ENCODE results near the gene ADAMTS13. TPM values are rescaled to one million over a fixed set of nuclear protein-coding genes. Genes with fewer than 3 reads are reported as not detected.

The ADAMTS13 gene
- total and polyA plus RNA-seq, 10 donors, result 1.1 to 4.8 (median 2.7) TPM

- Histone ChIP-seq H3K4me3 (no peak overlapping the region), H3K4me1 (peaks cover 10 to 30% (median 16%) of the 10 kb centered on the region in 6 donors), H3K9me3 (no peaks in the 10 kb centered on the region), H3K27ac (no peak overlapping the region), H3K36me3 (no peaks in the 10 kb centered on the region), H3K27me3 (replicated peaks in 1 of 7) (no peaks in the 10 kb centered on the region)
- TF ChIP-seq POLR2AphosphoS5 (IDR thresholded peaks at IDR 0.05), result no peak
- no peak for TF ChIP-seq POLR2A (IDR thresholded peaks at IDR 0.05)
- TF ChIP-seq CTCF (IDR thresholded peaks at IDR 0.05 in 8 of 11, conservative IDR thresholded peaks at IDR 0.05 in 3 of 11), result no peak
- WGBS, 5 donors, result 87 to 90% (median 89%) methylated on average over 12 to 14 of the region's 14 CpGs
- no peak for DNase-seq
- intact Hi-C loops (cut with DNase I; ENCODE audit: low total_unique reads), result no loop called here
Observed at GRCh38 chr9:133379153-133380086, 42.7 kb upstream of the ADAMTS13 start.

GRCh38 chr9:133380734-133381133 lies 41.4 kb upstream of the ADAMTS13 start:
- H3K4me3 ChIP-seq, result no peak overlapping the region
- no peak for DNase-seq
- TF ChIP-seq POLR2AphosphoS5 (IDR thresholded peaks at IDR 0.05) (no peak), POLR2A (IDR thresholded peaks at IDR 0.05) (no peak)
- intact Hi-C loops (cut with DNase I; ENCODE audit: low total_unique reads), result no loop called here
- no peak overlapping the region for H3K27ac ChIP-seq
- WGBS, 5 donors, result 89 to 97% (median 90%) methylated on average over 4 of the region's 4 CpGs
- H3K9me3 ChIP-seq, result no peaks in the 10 kb centered on the region
- peaks cover 5 to 20% (median 8%) of the 10 kb centered on the region in 6 donors for H3K4me1 ChIP-seq
- H3K27me3 ChIP-seq (replicated peaks in 1 of 7), result no peaks in the 10 kb centered on the region
- no peaks in the 10 kb centered on the region for H3K36me3 ChIP-seq

- intact Hi-C loops (cut with DNase I; ENCODE audit: low total_unique reads), result no loop called here
- Histone ChIP-seq H3K27ac (no peak overlapping the region), H3K36me3 (no peaks in the 10 kb centered on the region), H3K27me3 (replicated peaks in 1 of 7) (no peaks in the 10 kb centered on the region), H3K4me3 (no peak overlapping the region), H3K9me3 (no peaks in the 10 kb centered on the region), H3K4me1 (peaks cover 0 to 8% (median 0%) of the 10 kb centered on the region in 6 donors)
- WGBS, 5 donors, result 80 to 91% (median 86%) methylated on average over 4 of the region's 4 CpGs
- TF ChIP-seq CTCF (IDR thresholded peaks at IDR 0.05 in 8 of 11, conservative IDR thresholded peaks at IDR 0.05 in 3 of 11) (no peak), POLR2A (IDR thresholded peaks at IDR 0.05) (no peak), POLR2AphosphoS5 (IDR thresholded peaks at IDR 0.05) (no peak)
- no peak for DNase-seq
Observed at GRCh38 chr9:133382507-133383141, 39.5 kb upstream of the ADAMTS13 start.

GRCh38 chr9:133383438-133383837 lies 38.7 kb upstream of the ADAMTS13 start:
- Histone ChIP-seq H3K27me3 (replicated peaks in 1 of 7) (no peaks in the 10 kb centered on the region), H3K4me3 (no peak overlapping the region), H3K9me3 (no peaks in the 10 kb centered on the region), H3K36me3 (no peaks in the 10 kb centered on the region), H3K4me1 (peaks cover 0 to 8% (median 0%) of the 10 kb centered on the region in 6 donors), H3K27ac (no peak overlapping the region)
- DNase-seq, result no peak
- intact Hi-C loops (cut with DNase I; ENCODE audit: low total_unique reads), result no loop called here
- WGBS, 5 donors, result 89 to 96% (median 93%) methylated on average over 3 of the region's 3 CpGs
- no peak for TF ChIP-seq POLR2A (IDR thresholded peaks at IDR 0.05)
- TF ChIP-seq CTCF (IDR thresholded peaks at IDR 0.05 in 8 of 11, conservative IDR thresholded peaks at IDR 0.05 in 3 of 11), result no peak
- no peak for TF ChIP-seq POLR2AphosphoS5 (IDR thresholded peaks at IDR 0.05)
